ENCODE results near the gene AHCYL1. TPM values are rescaled to one million over a fixed set of nuclear protein-coding genes. Genes with fewer than 3 reads are reported as not detected.

Gene AHCYL1
- total RNA-seq, 1 experiment from 2014 or later = 92.0 TPM

DNA sequence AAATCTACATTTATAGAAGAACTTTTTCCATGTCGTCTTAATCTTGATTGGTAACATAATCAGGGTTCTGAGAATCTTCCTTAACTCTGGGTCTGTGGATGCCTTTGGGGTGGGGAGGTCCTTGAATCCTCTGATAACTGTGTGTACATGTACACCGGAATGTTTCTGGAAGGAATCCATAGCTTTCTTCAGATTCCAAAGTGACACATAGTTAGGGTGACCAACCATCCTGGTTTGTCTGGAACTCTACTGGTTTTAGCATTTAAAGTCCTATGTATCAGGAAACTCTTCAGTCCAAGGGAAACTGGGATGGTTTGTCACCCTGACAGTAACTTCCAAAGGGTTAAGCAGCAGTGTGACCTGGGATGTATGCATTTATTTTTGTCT is 66.7 kb downstream of the AHCYL1 start:
- no TSS peak for BruUV-seq (replicated peaks)
- intact Hi-C loops (cut with micrococcal nuclease) = no loop called here
- ChIA-PET POLR2A (no interaction called here), CTCF (interaction anchor here (2.0 kb wide), 1 partner anchor 9 kb away, joined by 13 read pairs; no protein-coding TSS in a partner anchor), RAD21 (ENCODE audit: low non-redundant PET in 1 of 2, low total read pairs in 2 of 2, uncharacterized antibody in 2 of 2, unreplicated experiment in 2 of 2) (no interaction called here)
- Histone ChIP-seq H3K4me2 (ENCODE audit: low read length) (no peak overlapping the region), H3K9me2 (ENCODE audit: insufficient read depth) (no peaks in the 10 kb centered on the region), H3K79me2 (ENCODE audit: insufficient read depth, low read length) (no peaks in the 10 kb centered on the region), H2AFZ (ENCODE audit: low read depth, low read length, poor library complexity, severe bottlenecking) (no peak overlapping the region), H3K36me3 (ENCODE audit: control insufficient read depth in 1 of 2, insufficient read depth in 2 of 2, low read length in 2 of 2) (peaks cover 48 to 58% of the 10 kb centered on the region in 2 experiments; a peak in 3 of 4 replicates), H3K27me3 (ENCODE audit: insufficient read depth, low read length) (no peaks in the 10 kb centered on the region), H4K20me1 (ENCODE audit: insufficient read depth) (no peaks in the 10 kb centered on the region), H3K4me1 (ENCODE audit: control insufficient read depth in 1 of 2, insufficient read depth in 2 of 2, low read length in 2 of 2) (no peaks in the 10 kb centered on the region), H3K9ac (ENCODE audit: low read length) (no peak overlapping the region), H3K27ac (ENCODE audit: low read depth, low read length) (no peak overlapping the region), H3K4me3 (replicated peaks in 1 of 2; ENCODE audit: low read depth in 1 of 2, low read length in 2 of 2) (no peak overlapping the region), H3K9me3 (ENCODE audit: control insufficient read depth in 1 of 2, insufficient read depth in 1 of 2, low read depth in 1 of 2, low read length in 2 of 2) (no peaks in the 10 kb centered on the region)
- TF ChIP-seq FOSL1 (IDR thresholded peaks at IDR 0.05; ENCODE audit: low read depth) = no peak
- ATAC-seq (no peak), DNase-seq (ENCODE audit: low read depth, low spot score) (no peak)

DNA sequence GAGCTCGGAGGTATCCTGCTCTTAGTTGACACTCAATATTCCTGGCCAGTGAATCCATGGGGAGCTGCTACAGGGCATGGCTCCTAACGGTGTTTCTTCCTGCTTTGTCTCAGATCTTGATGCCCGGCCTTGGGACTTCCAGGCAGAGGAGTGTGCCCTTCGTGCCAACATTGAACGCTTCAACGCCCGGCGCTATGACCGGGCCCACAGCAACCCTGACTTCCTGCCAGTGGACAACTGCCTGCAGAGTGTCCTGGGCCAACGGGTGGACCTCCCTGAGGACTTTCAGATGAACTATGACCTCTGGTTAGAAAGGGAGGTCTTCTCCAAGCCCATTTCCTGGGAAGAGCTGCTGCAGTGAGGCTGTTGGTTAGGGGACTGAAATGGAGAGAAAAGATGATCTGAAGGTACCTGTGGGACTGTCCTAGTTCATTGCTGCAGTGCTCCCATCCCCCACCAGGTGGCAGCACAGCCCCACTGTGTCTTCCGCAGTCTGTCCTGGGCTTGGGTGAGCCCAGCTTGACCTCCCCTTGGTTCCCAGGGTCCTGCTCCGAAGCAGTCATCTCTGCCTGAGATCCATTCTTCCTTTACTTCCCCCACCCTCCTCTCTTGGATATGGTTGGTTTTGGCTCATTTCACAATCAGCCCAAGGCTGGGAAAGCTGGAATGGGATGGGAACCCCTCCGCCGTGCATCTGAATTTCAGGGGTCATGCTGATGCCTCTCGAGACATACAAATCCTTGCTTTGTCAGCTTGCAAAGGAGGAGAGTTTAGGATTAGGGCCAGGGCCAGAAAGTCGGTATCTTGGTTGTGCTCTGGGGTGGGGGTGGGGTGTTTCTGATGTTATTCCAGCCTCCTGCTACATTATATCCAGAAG is 69.2 kb downstream of the AHCYL1 start:
- intact Hi-C loops (cut with micrococcal nuclease) = loop anchor here (1.0 to 2.0 kb wide), 2 partner anchors 53 to 63 kb away; no protein-coding TSS in a partner anchor
- no TSS peak for BruUV-seq (replicated peaks)

More for the DNA sequence above, 69.2 kb downstream of the AHCYL1 start:
- TF ChIP-seq RAD21 (IDR thresholded peaks at IDR 0.05; ENCODE audit: low read depth) (peak; percentile 69), EGR1 (IDR thresholded peaks at IDR 0.05; ENCODE audit: low read depth) (no peak)
- TF ChIP-seq, protein P1, sequence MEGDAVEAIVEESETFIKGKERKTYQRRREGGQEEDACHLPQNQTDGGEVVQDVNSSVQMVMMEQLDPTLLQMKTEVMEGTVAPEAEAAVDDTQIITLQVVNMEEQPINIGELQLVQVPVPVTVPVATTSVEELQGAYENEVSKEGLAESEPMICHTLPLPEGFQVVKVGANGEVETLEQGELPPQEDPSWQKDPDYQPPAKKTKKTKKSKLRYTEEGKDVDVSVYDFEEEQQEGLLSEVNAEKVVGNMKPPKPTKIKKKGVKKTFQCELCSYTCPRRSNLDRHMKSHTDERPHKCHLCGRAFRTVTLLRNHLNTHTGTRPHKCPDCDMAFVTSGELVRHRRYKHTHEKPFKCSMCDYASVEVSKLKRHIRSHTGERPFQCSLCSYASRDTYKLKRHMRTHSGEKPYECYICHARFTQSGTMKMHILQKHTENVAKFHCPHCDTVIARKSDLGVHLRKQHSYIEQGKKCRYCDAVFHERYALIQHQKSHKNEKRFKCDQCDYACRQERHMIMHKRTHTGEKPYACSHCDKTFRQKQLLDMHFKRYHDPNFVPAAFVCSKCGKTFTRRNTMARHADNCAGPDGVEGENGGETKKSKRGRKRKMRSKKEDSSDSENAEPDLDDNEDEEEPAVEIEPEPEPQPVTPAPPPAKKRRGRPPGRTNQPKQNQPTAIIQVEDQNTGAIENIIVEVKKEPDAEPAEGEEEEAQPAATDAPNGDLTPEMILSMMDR (IDR thresholded peaks at IDR 0.05 in 2 of 3, conservative IDR thresholded peaks at IDR 0.05 in 1 of 3; ENCODE audit: borderline replicate concordance in 1 of 3, insufficient read depth in 1 of 3, low read depth in 2 of 3, low read length in 2 of 3) = peak; percentile 63 to 99 (median 97)
- ChIA-PET RAD21 (ENCODE audit: low non-redundant PET in 1 of 2, low total read pairs in 2 of 2, uncharacterized antibody in 2 of 2, unreplicated experiment in 2 of 2) (no interaction called here), POLR2A (no interaction called here), CTCF (interaction anchor here (1.0 to 2.2 kb wide), 9 partner anchors 12 to 442 kb away, joined by 3 to 8 read pairs (median 3); partner anchors contain the start of gene STRIP1)
- H3K4me2 ChIP-seq (ENCODE audit: low read length) = no peak overlapping the region
- H3K9ac ChIP-seq (ENCODE audit: low read length) = no peak overlapping the region
- no peak overlapping the region for H3K4me3 ChIP-seq (replicated peaks in 1 of 2; ENCODE audit: low read depth in 1 of 2, low read length in 2 of 2)
- no peaks in the 10 kb centered on the region for H4K20me1 ChIP-seq (ENCODE audit: insufficient read depth)
- H3K9me2 ChIP-seq (ENCODE audit: insufficient read depth) = no peaks in the 10 kb centered on the region
- no peaks in the 10 kb centered on the region for H3K79me2 ChIP-seq (ENCODE audit: insufficient read depth, low read length)
- peaks cover 45 to 46% of the 10 kb centered on the region in 2 experiments; a peak in 3 of 4 replicates for H3K36me3 ChIP-seq (ENCODE audit: control insufficient read depth in 1 of 2, insufficient read depth in 2 of 2, low read length in 2 of 2)
- no peak overlapping the region for H2AFZ ChIP-seq (ENCODE audit: low read depth, low read length, poor library complexity, severe bottlenecking)
- no peaks in the 10 kb centered on the region for H3K4me1 ChIP-seq (ENCODE audit: control insufficient read depth in 1 of 2, insufficient read depth in 2 of 2, low read length in 2 of 2)
- no peak for DNase-seq (ENCODE audit: low read depth, low spot score)
- no peak overlapping the region for H3K27ac ChIP-seq (ENCODE audit: low read depth, low read length)
- peak; percentile 93 for ATAC-seq
- no peaks in the 10 kb centered on the region for H3K9me3 ChIP-seq (ENCODE audit: control insufficient read depth in 1 of 2, insufficient read depth in 1 of 2, low read depth in 1 of 2, low read length in 2 of 2)
- H3K27me3 ChIP-seq (ENCODE audit: insufficient read depth, low read length) = no peaks in the 10 kb centered on the region
